Measurements from ENCODE around the gene MEP1B. TPM values are rescaled to one million over a fixed set of nuclear protein-coding genes. Genes with fewer than 3 reads are reported as not detected.
A peak's percentile ranks its signal among the peaks of the same experiment; 100 is the strongest.
"Not testable (repeated sequence)": the region's sequence is repeated elsewhere in the genome, so short reads cannot be mapped to it uniquely, and the experiment has no call there.

MEP1B gene
- total RNA-seq, 1 experiment from 2014 or later, result not detected

DNA sequence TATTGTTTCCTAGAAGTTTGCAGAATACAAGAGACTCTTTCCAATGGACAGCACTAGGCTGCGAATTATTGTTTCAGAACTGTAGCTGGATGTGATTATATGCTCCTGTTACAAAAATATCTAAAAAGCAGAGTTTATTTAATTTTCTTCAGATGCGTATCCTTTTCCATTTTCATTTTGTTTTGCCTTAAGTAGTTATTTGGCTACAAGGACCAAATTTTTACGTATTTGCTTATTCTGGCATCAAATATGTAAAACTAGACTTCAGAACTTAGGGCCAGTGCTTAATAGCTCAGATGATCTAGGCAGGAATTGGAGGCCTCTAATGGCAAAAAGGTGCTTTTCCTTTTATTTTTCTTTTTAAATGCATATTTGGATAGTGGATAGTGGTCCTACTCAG, 18.7 kb downstream of the MEP1B start:
- DNase-seq (ENCODE audit: low read depth), result no peak

DNA sequence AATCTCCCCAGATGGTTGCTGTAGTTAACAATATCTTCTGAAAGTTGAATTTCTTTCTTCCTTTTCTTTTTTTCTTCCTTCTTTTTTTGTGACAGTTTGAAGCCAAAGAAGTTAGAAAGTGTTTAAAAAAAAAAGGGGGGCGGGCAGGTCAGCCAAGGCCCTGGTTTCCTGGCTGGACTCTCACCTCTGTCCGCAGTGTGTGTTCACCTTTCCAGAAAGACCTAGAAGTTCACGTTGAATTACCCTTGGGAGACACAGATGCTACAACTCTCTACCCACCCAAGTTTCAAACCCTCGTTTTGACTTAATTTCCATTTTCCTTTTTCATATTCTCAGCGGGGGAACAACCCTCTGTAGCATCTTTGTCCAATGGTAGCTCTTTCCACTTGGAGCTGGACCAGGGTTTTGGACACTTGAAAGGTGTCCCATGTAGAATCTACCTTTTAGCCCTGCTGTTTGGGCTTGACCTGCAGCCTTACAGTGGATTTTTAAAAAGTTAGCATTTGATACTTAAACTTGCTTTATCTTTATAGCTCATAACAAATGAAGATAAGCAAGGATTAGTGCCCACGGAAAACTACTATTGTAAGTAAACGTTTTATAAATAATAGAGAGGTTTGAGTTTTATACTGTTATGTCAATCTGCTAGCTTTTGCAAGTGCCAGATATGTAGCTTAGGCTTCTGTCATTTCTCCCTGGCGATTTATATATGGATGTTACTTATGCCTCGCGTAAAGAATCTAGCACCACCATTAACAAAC, 20.0 kb downstream of the MEP1B start:
- no peak for DNase-seq (ENCODE audit: low read depth)

- no peak for DNase-seq (ENCODE audit: low read depth)
These were observed 23.9 kb downstream of the MEP1B start for GRCh38 chr18:32213693-32214092.

- DNase-seq (ENCODE audit: low read depth), result no peak
These were observed 26.6 kb downstream of the MEP1B start for GRCh38 chr18:32216390-32216789.

GRCh38 chr18:32219431-32220018, 29.7 kb downstream of the MEP1B start:
- DNase-seq (ENCODE audit: low read depth), result no peak

- DNase-seq (ENCODE audit: low read depth), result not testable (repeated sequence)
These were observed 43.5 kb downstream of the MEP1B start for GRCh38 chr18:32233348-32233747.

GRCh38 chr18:32237049-32237448, 47.2 kb downstream of the MEP1B start:
- DNase-seq (ENCODE audit: low read depth), result no peak

GRCh38 chr18:32238635-32239268, 48.9 kb downstream of the MEP1B start:
- no peak for DNase-seq (ENCODE audit: low read depth)

- DNase-seq (ENCODE audit: low read depth), result no peak
These were observed 52.6 kb downstream of the MEP1B start for GRCh38 chr18:32242395-32242794.

- no peak for DNase-seq (ENCODE audit: low read depth)
These were observed 53.5 kb downstream of the MEP1B start for GRCh38 chr18:32243358-32243757.

GRCh38 chr18:32244881-32245280, 55.0 kb downstream of the MEP1B start:
- DNase-seq (ENCODE audit: low read depth), result no peak

DNA sequence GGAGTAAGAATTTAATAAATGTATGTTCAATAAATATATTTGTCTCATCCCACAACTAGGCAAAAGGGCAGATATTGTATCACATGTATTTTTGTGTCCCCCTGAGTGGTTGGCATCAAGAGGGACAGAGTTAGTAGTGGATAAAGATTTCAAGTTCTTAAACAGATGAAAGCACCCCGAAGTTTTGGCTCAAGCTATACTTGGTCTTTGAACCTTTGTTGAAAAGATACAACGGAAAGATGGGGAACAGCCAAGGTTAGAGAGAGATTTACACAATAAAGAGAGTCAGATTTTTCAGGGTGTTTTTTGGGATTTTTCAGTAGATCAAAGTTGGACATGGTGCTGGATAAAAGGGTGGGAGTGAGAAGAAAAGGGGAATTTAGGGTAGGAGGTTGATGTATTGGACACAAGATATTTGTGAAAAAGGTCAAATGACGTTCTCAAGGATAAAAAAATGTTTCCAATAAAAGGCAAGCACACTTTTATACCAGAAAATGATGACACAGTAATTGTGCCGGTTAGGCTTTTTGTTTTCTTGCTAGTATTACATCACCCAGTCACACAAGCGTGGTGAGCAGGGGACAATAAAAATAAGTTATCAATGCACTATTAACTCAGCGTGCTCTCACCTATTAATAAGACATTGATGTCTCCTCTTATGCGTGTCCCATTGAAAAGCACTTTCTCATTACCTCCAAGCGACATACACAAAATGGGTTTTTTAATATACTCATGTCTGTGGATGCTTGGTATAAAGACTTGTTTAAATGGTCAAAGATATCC, 59.5 kb downstream of the MEP1B start:
- DNase-seq (ENCODE audit: low read depth), result no peak

- no peak for DNase-seq (ENCODE audit: low read depth)
These were observed 61.6 kb downstream of the MEP1B start for GRCh38 chr18:32251466-32251865.

GRCh38 chr18:32252141-32252860, 62.5 kb downstream of the MEP1B start:
- peak; percentile 13 for DNase-seq (ENCODE audit: low read depth)

- DNase-seq (ENCODE audit: low read depth), result no peak
These were observed 65.7 kb downstream of the MEP1B start for GRCh38 chr18:32255570-32255969.

- no peak for DNase-seq (ENCODE audit: low read depth)
These were observed 67.4 kb downstream of the MEP1B start for GRCh38 chr18:32257084-32257785.

DNA sequence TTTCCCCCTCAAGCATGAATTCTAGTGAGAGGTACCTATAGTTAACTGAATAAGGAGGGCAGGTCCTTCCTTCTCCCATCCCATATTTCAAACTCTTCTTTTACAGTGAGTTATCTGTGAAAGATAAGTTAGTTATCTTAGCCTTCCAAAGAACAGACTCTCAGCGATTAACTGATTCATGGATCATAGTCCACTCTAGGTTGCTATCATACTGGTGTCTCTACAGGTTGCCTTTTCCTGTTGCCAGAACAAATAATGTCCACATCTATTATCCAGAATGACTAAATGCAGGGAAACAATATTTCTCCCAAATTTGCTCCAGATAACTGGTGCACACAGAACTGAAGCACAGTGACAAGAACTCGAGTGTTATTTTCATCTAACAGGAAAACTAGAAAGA, 68.3 kb downstream of the MEP1B start:
- no peak for DNase-seq (ENCODE audit: low read depth)

DNA sequence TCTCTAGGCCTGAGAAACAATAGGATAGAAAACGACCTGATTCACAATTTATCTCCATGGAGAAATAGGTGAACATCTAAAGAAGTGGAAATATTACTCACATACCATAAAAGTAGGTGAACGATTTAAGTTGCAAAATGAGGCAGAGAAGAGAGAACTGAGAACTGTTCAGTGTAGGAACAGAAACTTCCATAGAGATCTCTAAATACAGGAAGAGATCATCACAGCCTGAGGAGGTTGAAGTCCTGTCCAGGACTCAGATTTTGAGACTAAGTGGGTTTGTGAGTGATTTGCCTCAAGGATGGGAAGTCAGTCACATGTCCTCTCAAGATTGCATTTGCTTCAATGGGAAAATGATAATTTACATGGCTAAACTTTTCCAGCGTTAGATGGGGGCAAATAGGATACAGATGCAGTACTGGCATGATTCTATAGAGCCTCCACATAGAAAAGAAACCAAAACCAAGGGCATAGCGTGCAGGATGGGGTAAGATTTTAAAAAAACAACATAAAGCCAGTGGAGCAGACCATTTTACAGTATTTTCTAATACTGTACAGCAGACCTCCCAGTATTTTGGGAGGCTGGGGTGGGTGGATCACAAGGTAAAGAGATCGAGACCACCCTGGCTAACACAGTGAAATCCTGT, 68.8 kb downstream of the MEP1B start:
- no peak for DNase-seq (ENCODE audit: low read depth)

DNA sequence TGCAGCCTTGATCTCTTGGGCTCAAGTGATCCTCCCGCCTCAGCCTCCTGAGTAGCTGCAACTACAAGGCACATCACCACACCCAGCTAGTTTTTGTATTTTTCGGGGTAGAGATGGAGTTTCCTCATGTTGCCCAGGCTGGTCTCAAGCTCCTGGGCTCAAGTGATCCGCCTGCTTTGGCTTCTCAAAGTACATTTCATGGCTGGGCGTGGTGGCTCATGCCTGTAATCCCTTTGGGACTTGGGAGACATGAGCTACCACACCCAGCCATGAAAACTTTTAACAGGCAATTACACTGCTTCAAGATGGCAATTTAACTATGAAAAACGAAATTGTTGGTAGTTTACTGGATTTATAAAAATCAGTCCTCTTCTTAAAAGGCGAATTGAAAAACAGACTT, 69.7 kb downstream of the MEP1B start:
- no peak for DNase-seq (ENCODE audit: low read depth)

DNA sequence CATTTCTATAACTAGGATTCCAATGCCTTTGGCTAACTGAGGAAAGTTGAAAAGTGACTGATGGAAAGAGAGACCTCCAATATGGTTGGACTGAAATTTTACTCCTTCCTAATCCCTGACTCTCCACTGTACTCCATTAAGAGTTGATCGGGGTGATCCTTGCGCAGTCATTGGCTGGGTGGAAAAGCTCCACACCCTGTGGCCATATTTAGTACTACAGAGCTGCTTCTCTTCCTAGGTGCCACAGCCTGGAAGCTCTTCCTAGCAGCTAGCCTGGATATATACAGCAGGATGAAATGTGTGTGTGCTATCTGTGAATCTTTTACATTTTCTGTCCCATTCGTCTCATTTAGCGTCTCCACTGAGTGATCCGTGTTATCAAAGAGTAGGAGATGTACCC, 71.2 kb downstream of the MEP1B start:
- DNase-seq (ENCODE audit: low read depth), result no peak

GRCh38 chr18:32262092-32262491, 72.3 kb downstream of the MEP1B start:
- no peak for DNase-seq (ENCODE audit: low read depth)
